GM12878 (cell line): ENCODE data around the gene TMED5. TPM values are rescaled to one million over a fixed set of nuclear protein-coding genes. Genes with fewer than 3 reads are reported as not detected.

Source experiments
- ASH2L ChIP-seq: fragments of 300-600, 200-600 bp; sonication (generic); IDR thresholded peaks from 2 replicates; pipeline ENCODE4 v1.6.1; 2017; ENCODE audit warnings: low read depth, mild to moderate bottlenecking, borderline replicate concordance
- BMI1 ChIP-seq: fragments of 450-650 bp; IDR thresholded peaks from 2 replicates; pipeline ENCODE4 v1.6.1; 2016; ENCODE audit warnings: mild to moderate bottlenecking, moderate library complexity, borderline replicate concordance
- CEBPB ChIP-seq, 2 experiments: fragments of 150-350 bp in 1 of 2; IDR thresholded peaks; 2 replicates each; pipeline ENCODE4 v1.6.1; 2012 to 2014; ENCODE audit warnings: low read depth in 2 of 2, low read length in 2 of 2, borderline replicate concordance in 1 of 2, inconsistent platforms in 1 of 2
- CREB1 ChIP-seq: IDR thresholded peaks from 2 replicates; pipeline ENCODE4 v1.6.1; 2012; ENCODE audit warnings: low read depth, mild to moderate bottlenecking, inconsistent platforms
- FOS ChIP-seq: IDR thresholded peaks from 3 replicates; pipeline ENCODE4 v1.6.1; 2011; ENCODE audit warnings: borderline replicate concordance; ENCODE audit not compliant: insufficient read length; ENCODE audit errors: extremely low read depth
- HDAC2 ChIP-seq: fragments of 200-600 bp; sonication (generic); IDR thresholded peaks from 2 replicates; pipeline ENCODE4 v1.6.1; 2017
- KDM1A ChIP-seq: fragments of 200-600 bp; sonication (generic); IDR thresholded peaks from 2 replicates; pipeline ENCODE4 v1.6.1; 2016; ENCODE audit warnings: borderline replicate concordance
- MTA3 ChIP-seq: IDR thresholded peaks from 2 replicates; pipeline ENCODE4 v1.6.1; 2012; ENCODE audit warnings: low read length, inconsistent platforms, borderline replicate concordance
- RELA ChIP-seq: fragments of 450-650 bp; IDR thresholded peaks from 2 replicates; pipeline ENCODE4 v1.8.0; 2014; ENCODE audit warnings: borderline replicate concordance; ENCODE audit not compliant: partially characterized antibody
- SMARCA5 ChIP-seq: fragments of 450-650 bp; IDR thresholded peaks from 2 replicates; pipeline ENCODE4 v1.6.1; 2017; ENCODE audit warnings: mild to moderate bottlenecking
- SRF ChIP-seq, 2 experiments: IDR thresholded peaks; 2 replicates each; pipeline ENCODE4 v1.6.1; 2011; ENCODE audit warnings: low read depth in 2 of 2, low read length in 2 of 2, mild to moderate bottlenecking in 1 of 2, moderate library complexity in 1 of 2
- TAF1 ChIP-seq: IDR thresholded peaks from 2 replicates; pipeline ENCODE4 v1.6.1; 2011; ENCODE audit warnings: mild to moderate bottlenecking, low read depth, low read length, borderline replicate concordance
- ZNF384 ChIP-seq: IDR thresholded peaks from 2 replicates; pipeline ENCODE4 v1.6.1; 2012; ENCODE audit warnings: low read depth, mild to moderate bottlenecking, low read length, improper control_type of control experiment, borderline replicate concordance
- polyA plus RNA-seq, 11 experiments: library from polyadenylated mRNA; depleted of rRNA in 4 of 11; unstranded in 6 of 11; stranded (reverse) in 5 of 11; fragments of >200 nt; fragmentation: Nextera tagmentation in 4 of 11; fragmentation: Illumina TruSeq in 1 of 11; extraction: Ambion mirVana in 4 of 11; extraction: Trizol in 1 of 11; gene quantifications; 1 replicate in 1 of 11; 2 replicates in 10 of 11; pipeline versions ENCODE4 v1.2.1 to v1.2.3, GENCODE V29; 2011 to 2016; ENCODE audit warnings: inconsistent platforms in 2 of 11, missing spikeins in 2 of 11, low read depth in 1 of 11
- total RNA-seq, 4 experiments: library from RNA; depleted of rRNA in 3 of 4; stranded (reverse); fragments of >200 nt in 3 of 4; fragmentation: Illumina TruSeq in 1 of 4; extraction: Trizol in 1 of 4; gene quantifications; 2 replicates each; pipeline versions ENCODE4 v1.2.1 to v1.2.3, GENCODE V29; 2013 to 2021
- TF ChIP-seq, protein P1 (sequence below): fragments of 450-650 bp; IDR thresholded peaks from 2 replicates; pipeline ENCODE4 v1.6.1; 2018; ENCODE audit warnings: mild to moderate bottlenecking, low read depth, moderate library complexity; ENCODE audit not compliant: partially characterized antibody
- TF ChIP-seq, protein P2 (sequence below): fragments of 150-350 bp; IDR thresholded peaks from 2 replicates; pipeline ENCODE4 v1.6.1; 2016; ENCODE audit warnings: low read depth, low read length
- TF ChIP-seq, protein P3 (sequence below): fragments of 450-650 bp; formaldehyde crosslinking; IDR thresholded peaks from 2 replicates; pipeline ENCODE4 v1.4.0; 2020; ENCODE audit warnings: mild to moderate bottlenecking, moderate library complexity
- TF ChIP-seq, protein P4 (sequence below): fragments of 450-650 bp; IDR thresholded peaks from 2 replicates; pipeline ENCODE4 v1.6.1; 2016; ENCODE audit warnings: mild to moderate bottlenecking

Gene TMED5
- total and polyA plus RNA-seq, 10 of the 15 experiments (the other 5 are each of a cell fraction or from before 2014, with no cell fraction given) = 18.5 to 80.6 (median 54.0) TPM

- TF ChIP-seq, protein P1, sequence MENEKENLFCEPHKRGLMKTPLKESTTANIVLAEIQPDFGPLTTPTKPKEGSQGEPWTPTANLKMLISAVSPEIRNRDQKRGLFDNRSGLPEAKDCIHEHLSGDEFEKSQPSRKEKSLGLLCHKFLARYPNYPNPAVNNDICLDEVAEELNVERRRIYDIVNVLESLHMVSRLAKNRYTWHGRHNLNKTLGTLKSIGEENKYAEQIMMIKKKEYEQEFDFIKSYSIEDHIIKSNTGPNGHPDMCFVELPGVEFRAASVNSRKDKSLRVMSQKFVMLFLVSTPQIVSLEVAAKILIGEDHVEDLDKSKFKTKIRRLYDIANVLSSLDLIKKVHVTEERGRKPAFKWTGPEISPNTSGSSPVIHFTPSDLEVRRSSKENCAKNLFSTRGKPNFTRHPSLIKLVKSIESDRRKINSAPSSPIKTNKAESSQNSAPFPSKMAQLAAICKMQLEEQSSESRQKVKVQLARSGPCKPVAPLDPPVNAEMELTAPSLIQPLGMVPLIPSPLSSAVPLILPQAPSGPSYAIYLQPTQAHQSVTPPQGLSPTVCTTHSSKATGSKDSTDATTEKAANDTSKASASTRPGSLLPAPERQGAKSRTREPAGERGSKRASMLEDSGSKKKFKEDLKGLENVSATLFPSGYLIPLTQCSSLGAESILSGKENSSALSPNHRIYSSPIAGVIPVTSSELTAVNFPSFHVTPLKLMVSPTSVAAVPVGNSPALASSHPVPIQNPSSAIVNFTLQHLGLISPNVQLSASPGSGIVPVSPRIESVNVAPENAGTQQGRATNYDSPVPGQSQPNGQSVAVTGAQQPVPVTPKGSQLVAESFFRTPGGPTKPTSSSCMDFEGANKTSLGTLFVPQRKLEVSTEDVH = no peak
- TF ChIP-seq ZNF384 (peak; percentile 99), TAF1 (peak; percentile 37; the same call in 1 of the 2 replicates), SRF (IDR thresholded peaks at IDR 0.05; ENCODE audit: low read depth in 2 of 2, low read length in 2 of 2) (no peak), KDM1A (no peak), HDAC2 (0 out of 2 replicates have a peak, but pooled peaks have one; percentile 53), MTA3 (no peak), SMARCA5 (peak; percentile 25; the same call in 1 of the 2 replicates), RELA (no peak), CEBPB (IDR thresholded peaks at IDR 0.05; ENCODE audit: borderline replicate concordance in 1 of 2, low read depth in 2 of 2, low read length in 2 of 2) (no peak), CREB1 (peak; percentile 65; the same call in 1 of the 2 replicates), FOS (no peak), ASH2L (no peak), BMI1 (no peak)
- TF ChIP-seq, protein P2, sequence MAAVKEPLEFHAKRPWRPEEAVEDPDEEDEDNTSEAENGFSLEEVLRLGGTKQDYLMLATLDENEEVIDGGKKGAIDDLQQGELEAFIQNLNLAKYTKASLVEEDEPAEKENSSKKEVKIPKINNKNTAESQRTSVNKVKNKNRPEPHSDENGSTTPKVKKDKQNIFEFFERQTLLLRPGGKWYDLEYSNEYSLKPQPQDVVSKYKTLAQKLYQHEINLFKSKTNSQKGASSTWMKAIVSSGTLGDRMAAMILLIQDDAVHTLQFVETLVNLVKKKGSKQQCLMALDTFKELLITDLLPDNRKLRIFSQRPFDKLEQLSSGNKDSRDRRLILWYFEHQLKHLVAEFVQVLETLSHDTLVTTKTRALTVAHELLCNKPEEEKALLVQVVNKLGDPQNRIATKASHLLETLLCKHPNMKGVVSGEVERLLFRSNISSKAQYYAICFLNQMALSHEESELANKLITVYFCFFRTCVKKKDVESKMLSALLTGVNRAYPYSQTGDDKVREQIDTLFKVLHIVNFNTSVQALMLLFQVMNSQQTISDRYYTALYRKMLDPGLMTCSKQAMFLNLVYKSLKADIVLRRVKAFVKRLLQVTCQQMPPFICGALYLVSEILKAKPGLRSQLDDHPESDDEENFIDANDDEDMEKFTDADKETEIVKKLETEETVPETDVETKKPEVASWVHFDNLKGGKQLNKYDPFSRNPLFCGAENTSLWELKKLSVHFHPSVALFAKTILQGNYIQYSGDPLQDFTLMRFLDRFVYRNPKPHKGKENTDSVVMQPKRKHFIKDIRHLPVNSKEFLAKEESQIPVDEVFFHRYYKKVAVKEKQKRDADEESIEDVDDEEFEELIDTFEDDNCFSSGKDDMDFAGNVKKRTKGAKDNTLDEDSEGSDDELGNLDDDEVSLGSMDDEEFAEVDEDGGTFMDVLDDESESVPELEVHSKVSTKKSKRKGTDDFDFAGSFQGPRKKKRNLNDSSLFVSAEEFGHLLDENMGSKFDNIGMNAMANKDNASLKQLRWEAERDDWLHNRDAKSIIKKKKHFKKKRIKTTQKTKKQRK = no peak
- TF ChIP-seq, protein P3, sequence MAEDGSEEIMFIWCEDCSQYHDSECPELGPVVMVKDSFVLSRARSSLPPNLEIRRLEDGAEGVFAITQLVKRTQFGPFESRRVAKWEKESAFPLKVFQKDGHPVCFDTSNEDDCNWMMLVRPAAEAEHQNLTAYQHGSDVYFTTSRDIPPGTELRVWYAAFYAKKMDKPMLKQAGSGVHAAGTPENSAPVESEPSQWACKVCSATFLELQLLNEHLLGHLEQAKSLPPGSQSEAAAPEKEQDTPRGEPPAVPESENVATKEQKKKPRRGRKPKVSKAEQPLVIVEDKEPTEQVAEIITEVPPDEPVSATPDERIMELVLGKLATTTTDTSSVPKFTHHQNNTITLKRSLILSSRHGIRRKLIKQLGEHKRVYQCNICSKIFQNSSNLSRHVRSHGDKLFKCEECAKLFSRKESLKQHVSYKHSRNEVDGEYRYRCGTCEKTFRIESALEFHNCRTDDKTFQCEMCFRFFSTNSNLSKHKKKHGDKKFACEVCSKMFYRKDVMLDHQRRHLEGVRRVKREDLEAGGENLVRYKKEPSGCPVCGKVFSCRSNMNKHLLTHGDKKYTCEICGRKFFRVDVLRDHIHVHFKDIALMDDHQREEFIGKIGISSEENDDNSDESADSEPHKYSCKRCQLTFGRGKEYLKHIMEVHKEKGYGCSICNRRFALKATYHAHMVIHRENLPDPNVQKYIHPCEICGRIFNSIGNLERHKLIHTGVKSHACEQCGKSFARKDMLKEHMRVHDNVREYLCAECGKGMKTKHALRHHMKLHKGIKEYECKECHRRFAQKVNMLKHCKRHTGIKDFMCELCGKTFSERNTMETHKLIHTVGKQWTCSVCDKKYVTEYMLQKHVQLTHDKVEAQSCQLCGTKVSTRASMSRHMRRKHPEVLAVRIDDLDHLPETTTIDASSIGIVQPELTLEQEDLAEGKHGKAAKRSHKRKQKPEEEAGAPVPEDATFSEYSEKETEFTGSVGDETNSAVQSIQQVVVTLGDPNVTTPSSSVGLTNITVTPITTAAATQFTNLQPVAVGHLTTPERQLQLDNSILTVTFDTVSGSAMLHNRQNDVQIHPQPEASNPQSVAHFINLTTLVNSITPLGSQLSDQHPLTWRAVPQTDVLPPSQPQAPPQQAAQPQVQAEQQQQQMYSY (CRISPR knock-in tag) = no peak
- TF ChIP-seq, protein P4, sequence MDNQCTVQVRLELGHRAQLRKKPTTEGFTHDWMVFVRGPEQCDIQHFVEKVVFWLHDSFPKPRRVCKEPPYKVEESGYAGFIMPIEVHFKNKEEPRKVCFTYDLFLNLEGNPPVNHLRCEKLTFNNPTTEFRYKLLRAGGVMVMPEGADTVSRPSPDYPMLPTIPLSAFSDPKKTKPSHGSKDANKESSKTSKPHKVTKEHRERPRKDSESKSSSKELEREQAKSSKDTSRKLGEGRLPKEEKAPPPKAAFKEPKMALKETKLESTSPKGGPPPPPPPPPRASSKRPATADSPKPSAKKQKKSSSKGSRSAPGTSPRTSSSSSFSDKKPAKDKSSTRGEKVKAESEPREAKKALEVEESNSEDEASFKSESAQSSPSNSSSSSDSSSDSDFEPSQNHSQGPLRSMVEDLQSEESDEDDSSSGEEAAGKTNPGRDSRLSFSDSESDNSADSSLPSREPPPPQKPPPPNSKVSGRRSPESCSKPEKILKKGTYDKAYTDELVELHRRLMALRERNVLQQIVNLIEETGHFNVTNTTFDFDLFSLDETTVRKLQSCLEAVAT = no peak; the same call in 1 of the 2 replicates
Measured at GRCh38 chr1:93180723-93181613, 755 bp upstream of the TMED5 start, which contains the start of gene CCDC18 (continued).
